RKO (cell line): ENCODE measurements around the gene HPS6.

Experiments used
- DNase-seq: peaks from one replicate; pipeline ENCODE4 v3.0.0-alpha.2; 2016; ENCODE audit warnings: low spot score

HPS6 gene

GRCh38 chr10:102069071-102069470 is 3.9 kb downstream of the HPS6 start:
- no peak for DNase-seq

GRCh38 chr10:102072673-102073527 is 7.8 kb downstream of the HPS6 start:
- DNase-seq, result peak; percentile 80

GRCh38 chr10:102083541-102083940 is 18.4 kb downstream of the HPS6 start:
- DNase-seq, result no peak

GRCh38 chr10:102085336-102085735 is 20.2 kb downstream of the HPS6 start:
- DNase-seq, result no peak

GRCh38 chr10:102086196-102086595 is 21.0 kb downstream of the HPS6 start:
- no peak for DNase-seq

GRCh38 chr10:102090772-102091171 is 25.6 kb downstream of the HPS6 start:
- DNase-seq, result no peak

GRCh38 chr10:102096449-102096848 is 31.3 kb downstream of the HPS6 start:
- DNase-seq, result no peak

- no peak for DNase-seq
Observed at GRCh38 chr10:102101152-102101551, 36.0 kb downstream of the HPS6 start.

- DNase-seq, result no peak
Observed at GRCh38 chr10:102102421-102102820, 37.3 kb downstream of the HPS6 start.

GRCh38 chr10:102106998-102107397 is 41.8 kb downstream of the HPS6 start:
- DNase-seq, result no peak

GRCh38 chr10:102109166-102110116 is 44.3 kb downstream of the HPS6 start:
- no peak for DNase-seq

- DNase-seq, result no peak
Observed at GRCh38 chr10:102111276-102111675, 46.1 kb downstream of the HPS6 start.

- peak; percentile 42 for DNase-seq
Observed at GRCh38 chr10:102112210-102112817, 47.2 kb downstream of the HPS6 start.

- DNase-seq, result no peak
Observed at GRCh38 chr10:102113261-102113955, 48.3 kb downstream of the HPS6 start.

GRCh38 chr10:102113956-102114857 is 49.1 kb downstream of the HPS6 start:
- DNase-seq, result peak; percentile 53

- peak; percentile 76 for DNase-seq
Observed at GRCh38 chr10:102114861-102115618, 49.9 kb downstream of the HPS6 start.

- DNase-seq, result no peak
Observed at GRCh38 chr10:102115775-102116174, 50.6 kb downstream of the HPS6 start.

- no peak for DNase-seq
Observed at GRCh38 chr10:102116656-102117055, 51.5 kb downstream of the HPS6 start.
